Medulla oblongata (tissue), 1 donor: Measurements from ENCODE around the gene SCGB1D1.

Experiments used
- DNase-seq: peaks from one replicate; pipeline ENCODE4 v3.0.0-alpha.2; 2015; ENCODE audit errors: extremely low spot score

The SCGB1D1 gene

GRCh38 chr11:62233730-62234129 lies 43.7 kb downstream of the SCGB1D1 start:
- no peak for DNase-seq

DNA sequence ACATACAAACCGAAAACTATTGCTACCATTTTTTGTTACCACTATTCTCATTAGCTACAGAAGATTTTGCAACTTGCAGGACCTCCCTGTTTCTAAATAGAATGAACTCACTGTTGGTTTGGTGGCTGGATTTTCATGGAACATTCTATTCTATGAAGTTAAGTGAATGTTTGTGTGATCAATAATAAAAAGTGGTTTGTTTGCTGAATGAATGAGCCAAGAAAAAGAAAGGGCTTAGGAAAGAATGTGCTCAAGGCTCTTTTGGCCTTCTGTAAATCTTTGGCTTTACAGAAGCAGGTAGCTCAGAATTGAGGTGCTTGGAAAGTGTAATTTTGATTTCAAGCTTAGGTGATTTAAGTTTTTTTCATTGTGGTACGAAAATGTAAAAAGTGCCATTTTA lies 46.2 kb downstream of the SCGB1D1 start:
- no peak for DNase-seq

DNA sequence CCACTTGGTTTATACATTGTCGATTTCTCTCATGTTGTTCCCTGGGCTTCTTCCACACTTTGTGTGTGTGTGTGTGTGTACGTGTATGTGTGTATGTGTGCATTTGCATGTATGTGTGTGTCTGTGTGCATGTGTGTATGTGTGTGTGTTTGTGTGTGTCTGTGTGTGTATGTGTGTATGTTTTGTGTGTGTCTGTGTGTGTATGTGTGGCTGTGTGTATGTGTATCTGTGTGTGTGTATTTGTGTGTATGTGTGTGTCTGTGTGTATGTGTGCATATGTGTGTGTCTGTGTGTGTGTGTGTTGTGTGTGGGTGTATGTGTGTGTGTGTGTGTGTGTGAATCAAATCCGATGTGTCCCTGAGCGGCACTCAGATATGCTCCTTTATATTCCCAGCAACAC lies 47.5 kb downstream of the SCGB1D1 start:
- no peak for DNase-seq

DNA sequence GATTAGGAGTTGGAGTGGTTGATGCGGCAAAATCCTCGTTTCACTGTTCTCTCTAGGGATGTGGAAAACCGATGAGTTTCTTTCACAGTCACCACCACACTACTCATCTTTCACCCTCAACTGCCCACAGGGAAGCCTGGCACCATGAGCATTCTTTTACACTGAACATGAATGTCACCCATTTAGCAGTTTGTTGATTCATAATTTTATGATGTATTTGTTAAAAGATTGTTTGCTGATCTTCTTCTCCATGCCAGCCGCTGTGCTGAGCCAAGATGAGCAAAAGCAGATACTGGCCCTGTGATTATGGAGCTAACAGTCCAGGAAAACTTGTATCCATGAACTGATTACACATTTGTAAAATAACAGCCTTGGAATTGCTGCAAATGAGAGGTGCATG lies 48.1 kb downstream of the SCGB1D1 start:
- DNase-seq: no peak

- no peak for DNase-seq
These were observed 51.1 kb downstream of the SCGB1D1 start for GRCh38 chr11:62241095-62241494.

GRCh38 chr11:62242021-62242420 lies 52.0 kb downstream of the SCGB1D1 start, which contains the start of gene SCGB1D2:
SCGB1D2 (plus strand) TSS chr11:62242239; CDS start chr11:62242308, 69 bp downstream.
- DNase-seq: peak; percentile 34
